Ovary (tissue), 9 donors: Measurements from ENCODE around the gene GGN. TPM values are rescaled to one million over a fixed set of nuclear protein-coding genes. Genes with fewer than 3 reads are reported as not detected.
A peak's percentile ranks its signal among the peaks of the same experiment; 100 is the strongest.
"Not testable (repeated sequence)": the region's sequence is repeated elsewhere in the genome, so short reads cannot be mapped to it uniquely, and the experiment has no call there.

Experiments used
- DNase-seq, 5 donors: peaks; one replicate each; pipeline ENCODE4 v3.0.0-alpha.2; 2019 to 2020
- H3K27ac ChIP-seq, 2 donors: fragments of 200-600 bp; one replicate each; pipeline versions ENCODE4 v1.5.1 to v1.8.0; 2019 to 2022
- H3K27me3 ChIP-seq: fragments of 200-600 bp; one replicate; pipeline ENCODE4 v1.8.0; 2022
- H3K36me3 ChIP-seq: fragments of 200-600 bp; sonication (generic); one replicate; pipeline ENCODE4 v1.5.1; 2019
- H3K4me1 ChIP-seq: one replicate; pipeline ENCODE4 v1.8.1; 2013; ENCODE audit warnings: mild to moderate bottlenecking, moderate library complexity; ENCODE audit not compliant: insufficient read depth
- H3K4me3 ChIP-seq: fragments of 200-600 bp; sonication (generic); one replicate; pipeline ENCODE4 v1.5.1; 2017
- H3K9me3 ChIP-seq, 2 donors: fragments of 200-600 bp in 1 of 2; sonication (generic) in 1 of 2; one replicate each; pipeline versions ENCODE4 v1.5.1 to v1.8.1; 2013 to 2019; ENCODE audit warnings: mild to moderate bottlenecking in 1 of 2, moderate library complexity in 1 of 2
- CTCF ChIP-seq, 3 donors: fragments of 450-650 bp in 2 of 3; fragments of 200-600 bp in 1 of 3; IDR thresholded peaks; one replicate each; pipeline versions ENCODE4 v1.5.1 to v1.8.0; 2016 to 2022; ENCODE audit warnings: antibody characterized with exemption in 3 of 3, mild to moderate bottlenecking in 1 of 3
- EP300 ChIP-seq: sonication (generic); formaldehyde crosslinking; IDR thresholded peaks from one replicate; pipeline ENCODE4 v1.6.1; 2017; ENCODE audit warnings: antibody characterized with exemption
- POLR2A ChIP-seq: fragments of 450-650 bp; IDR thresholded peaks from one replicate; pipeline ENCODE4 v1.6.1; 2017; ENCODE audit warnings: antibody characterized with exemption, mild to moderate bottlenecking, moderate library complexity
- WGBS, 3 donors: extraction: QIAGEN DNeasy Blood & Tissue Kit in 1 of 3; methylation state at CpG; one replicate each; pipeline versions ENCODE4 v1.1.5 to v1.1.7; 2013 to 2017; 5-methylcytosine and 5-hydroxymethylcytosine counted together
- intact Hi-C, 4 donors: fragments of 100-400 bp; cut with DNase I; formaldehyde crosslinking; loops; one replicate each; pipeline versions ENCODE4 v1.11.0 to v1.15.1; 2022 to 2023
- polyA plus RNA-seq, 2 donors: library from polyadenylated mRNA; stranded (reverse); fragments of 200-250 nt in 1 of 2; fragments of 350-450 nt in 1 of 2; fragmentation: Illumina TruSeq in 1 of 2; extraction: RNeasy Lipid Tissue Mini Kit (QIAGEN cat#74804) in 1 of 2; gene quantifications; one replicate each; pipeline ENCODE4 v1.2.3, GENCODE V29; 2013 to 2014
- total RNA-seq, 7 donors: library from RNA; depleted of rRNA in 2 of 7; stranded (reverse); fragments of >200 nt in 2 of 7; fragmentation: NEBNext Ultra II Directional in 3 of 7; extraction: Animal tissue kit (Norgen Biotek cat#: 25700) in 3 of 7; gene quantifications; one replicate each; pipeline versions ENCODE4 v1.1.0 to v1.2.4, GENCODE V29; 2016 to 2023
- donor health status: DM: no; HTN: no; CAD: no; lungs with moderate emphysema.
- donor health status: DM: no; HTN: no; CAD: no.
- donor health status: Bipolar disorder and iron deficiency.
- donor health status: DM: yes; HTN: yes; CAD: no.
- donor health status: DM: no; HTN: no; CAD: no.
- donor health status: DM: yes; HTN: yes; CAD: no.

The GGN gene
- total and polyA plus RNA-seq, 9 donors: 0.24 to 0.75 (median 0.54) TPM; not detected in 3

DNA sequence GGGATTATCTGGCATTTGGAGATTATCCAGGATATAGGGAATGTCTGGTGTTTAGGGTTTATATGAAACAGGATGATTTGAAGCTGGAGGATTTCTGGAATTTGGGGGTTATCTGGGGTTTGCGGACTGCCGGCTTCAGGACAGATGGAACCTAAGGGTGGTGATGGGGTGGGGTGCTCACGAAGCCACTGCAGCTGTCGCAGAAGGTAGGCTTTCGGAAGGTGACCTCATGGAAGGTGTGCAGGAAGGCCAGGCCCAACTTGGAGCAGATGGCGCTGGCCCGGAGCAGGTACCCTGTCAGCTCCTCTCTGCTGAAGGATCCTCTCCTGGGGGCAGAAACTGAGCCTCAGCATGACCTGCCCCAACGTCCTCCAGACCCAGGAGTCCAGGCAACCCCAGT, 24.7 kb upstream of the GGN start:
- H3K4me1 ChIP-seq: no peaks in the 10 kb centered on the region
- intact Hi-C loops: no loop called here

GRCh38 chr19:38411898-38412297, 24.1 kb upstream of the GGN start:
- H3K27me3 ChIP-seq, H3K9me3 ChIP-seq, DNase-seq, H3K27ac ChIP-seq, H3K4me1 ChIP-seq, H3K4me3 ChIP-seq, intact Hi-C loops, H3K36me3 ChIP-seq: not testable (repeated sequence)
- 86 to 87% (median 86%) methylated on average over 5 of the region's 5 CpGs for WGBS, 3 donors

More for the DNA sequence above, 24.7 kb upstream of the GGN start:
- TF ChIP-seq EP300: no peak
- TF ChIP-seq CTCF (IDR thresholded peaks at IDR 0.05): no peak
- TF ChIP-seq POLR2A: no peak
- no peaks in the 10 kb centered on the region for H3K9me3 ChIP-seq
- H3K27me3 ChIP-seq: no peaks in the 10 kb centered on the region
- H3K36me3 ChIP-seq: no peaks in the 10 kb centered on the region
- no peak overlapping the region for H3K4me3 ChIP-seq
- WGBS, 3 donors: 80 to 85% (median 83%) methylated on average over 8 of the region's 8 CpGs
- no peak overlapping the region for H3K27ac ChIP-seq
- DNase-seq: no peak

- Histone ChIP-seq H3K4me3 (no peak overlapping the region), H3K27me3 (no peaks in the 10 kb centered on the region), H3K27ac (no peak overlapping the region), H3K4me1 (no peaks in the 10 kb centered on the region), H3K9me3 (no peaks in the 10 kb centered on the region), H3K36me3 (no peaks in the 10 kb centered on the region)
- no peak for DNase-seq
- TF ChIP-seq CTCF (IDR thresholded peaks at IDR 0.05) (no peak), EP300 (no peak), POLR2A (no peak)
- WGBS, 3 donors: 44 to 68% (median 54%) methylated on average over 13 of the region's 13 CpGs
- intact Hi-C loops: no loop called here
Measured at GRCh38 chr19:38411041-38411712, 23.3 kb upstream of the GGN start.

DNA sequence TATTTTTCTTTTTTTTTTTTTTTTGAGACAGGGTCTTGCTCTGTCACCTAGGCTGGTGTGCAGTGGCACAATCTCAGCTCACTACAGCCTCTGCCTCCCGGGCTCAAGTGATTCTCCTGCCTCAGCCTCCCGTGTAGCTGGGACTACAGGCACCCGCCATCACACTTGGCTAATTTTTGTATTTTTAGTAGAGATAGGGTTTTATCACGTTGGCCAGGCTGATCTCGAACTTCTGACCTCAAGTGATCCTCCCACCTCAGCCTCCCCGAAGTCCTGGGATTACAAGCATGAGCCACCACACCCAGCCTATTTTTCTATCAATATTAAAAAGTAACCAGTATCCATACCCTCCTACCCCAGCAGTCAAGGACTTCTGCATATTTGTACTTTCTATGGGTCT, 22.6 kb upstream of the GGN start:
- H3K27ac ChIP-seq, intact Hi-C loops, H3K27me3 ChIP-seq, H3K4me3 ChIP-seq, DNase-seq, H3K36me3 ChIP-seq, H3K4me1 ChIP-seq, H3K9me3 ChIP-seq: not testable (repeated sequence)
- WGBS, 3 donors: 37 to 52% (median 40%) methylated on average over 6 of the region's 6 CpGs

GRCh38 chr19:38409631-38410133, 21.8 kb upstream of the GGN start:
- H3K4me3 ChIP-seq: no peak overlapping the region
- intact Hi-C loops: loop anchor here in 3 of 4 donors (10.0 kb wide), 4 partner anchors 215 to 515 kb away; partner anchors contain the start of gene CCER2 (in 1 of the 3)
- 33 to 36% (median 35%) methylated on average over 7 of the region's 7 CpGs for WGBS, 3 donors
- H3K36me3 ChIP-seq: no peaks in the 10 kb centered on the region
- peak in 4 of 5 donors; percentile 31 to 49 (median 35) for DNase-seq
- no peaks in the 10 kb centered on the region for H3K27me3 ChIP-seq
- no peak overlapping the region for H3K27ac ChIP-seq
- no peaks in the 10 kb centered on the region for H3K9me3 ChIP-seq
- TF ChIP-seq EP300 (no peak), CTCF (IDR thresholded peaks at IDR 0.05) (no peak), POLR2A (no peak)
- no peaks in the 10 kb centered on the region for H3K4me1 ChIP-seq
